Measurements from ENCODE around the gene CDS2.
A peak's percentile ranks its signal among the peaks of the same experiment; 100 is the strongest.

Gene CDS2

GRCh38 chr20:5212907-5213487 lies 86.2 kb downstream of the CDS2 start:
- DNase-seq (ENCODE audit: low spot score), result no peak

DNA sequence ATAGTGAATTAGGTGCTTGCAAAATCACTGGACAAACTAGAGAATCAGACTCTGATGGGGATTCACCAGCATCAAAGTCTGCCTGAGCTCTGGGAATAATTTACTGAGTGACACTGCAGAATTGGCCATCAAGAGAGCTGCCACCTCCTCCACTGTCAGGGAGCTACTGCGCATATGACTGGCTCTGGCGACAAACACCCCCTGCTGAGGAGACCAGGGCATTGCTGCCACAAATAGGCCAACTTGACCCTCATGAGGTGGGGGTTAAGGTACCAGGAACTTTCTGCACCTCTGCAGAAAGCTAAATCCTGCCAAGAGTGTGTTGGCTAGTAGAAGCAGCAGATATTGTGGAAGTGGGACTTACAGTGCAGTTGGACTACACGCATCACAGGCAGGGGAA lies 88.0 kb downstream of the CDS2 start:
- no peak for DNase-seq (ENCODE audit: low spot score)

DNA sequence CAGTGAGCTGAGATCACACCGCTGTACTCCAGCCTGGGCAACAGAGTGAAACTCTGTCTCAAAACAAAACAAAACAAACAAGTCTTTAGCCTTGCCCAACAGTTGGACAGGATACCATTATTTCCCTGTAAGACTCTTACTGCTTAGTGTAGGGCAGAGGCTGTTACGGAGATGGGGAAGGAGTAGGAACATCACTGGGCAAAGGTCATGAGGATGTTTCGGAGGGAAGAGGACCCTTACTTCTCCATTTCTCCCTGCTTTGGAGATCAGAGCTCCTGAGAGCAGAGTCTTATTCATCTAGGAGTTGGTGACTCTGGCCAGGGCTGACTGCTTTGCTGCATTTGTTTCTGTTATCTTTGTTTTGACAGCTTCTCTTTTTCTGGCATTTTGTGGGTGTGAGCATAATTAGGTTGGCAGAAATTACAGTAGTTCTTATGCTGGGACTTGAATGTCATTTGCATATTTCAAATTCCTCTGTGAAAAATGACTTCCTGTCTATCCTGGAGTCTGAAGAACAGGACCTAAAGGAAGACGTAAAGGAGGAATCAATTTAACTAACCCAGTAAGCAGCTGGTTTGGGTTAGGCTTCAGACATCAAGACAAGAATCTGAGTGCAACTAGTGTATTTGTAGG lies 89.0 kb downstream of the CDS2 start:
- DNase-seq (ENCODE audit: low spot score), result no peak

GRCh38 chr20:5216663-5217062 lies 89.9 kb downstream of the CDS2 start:
- no peak for DNase-seq (ENCODE audit: low spot score)

- DNase-seq (ENCODE audit: low spot score), result no peak
Measured at GRCh38 chr20:5217616-5218015, 90.8 kb downstream of the CDS2 start.

DNA sequence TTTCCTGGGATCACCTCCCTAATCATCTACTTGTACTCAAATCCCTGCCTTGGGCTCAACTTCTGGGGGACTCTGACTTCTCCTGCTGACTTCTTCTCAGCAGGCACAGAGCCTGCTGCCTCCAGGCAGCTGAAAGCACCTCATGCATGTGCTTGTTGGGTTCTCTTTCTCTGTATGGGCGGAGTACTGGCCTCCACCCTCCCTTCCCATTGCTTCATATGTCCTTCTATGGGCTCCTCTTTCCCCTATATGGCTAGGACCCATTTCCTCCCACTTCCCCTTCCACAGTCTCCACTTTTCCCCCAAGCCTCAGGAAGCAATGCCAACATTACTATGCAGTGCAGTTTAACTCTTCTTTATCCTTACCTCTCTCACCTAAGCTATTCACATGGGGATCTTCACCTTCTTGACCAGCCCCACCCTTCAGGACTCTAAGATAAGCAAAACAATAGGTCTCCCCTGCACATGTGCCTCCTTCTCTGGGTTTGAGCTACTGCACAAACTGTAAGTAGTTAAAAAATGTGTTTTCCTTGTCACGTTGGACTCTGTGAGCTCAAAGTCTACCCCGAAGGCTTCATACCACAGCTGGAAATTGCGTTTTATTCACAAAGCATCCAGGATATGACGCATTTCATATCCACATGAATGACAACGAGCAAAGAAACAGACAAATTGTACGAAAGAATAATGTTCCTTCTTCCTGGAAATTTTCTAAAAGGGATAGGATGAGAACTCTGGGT lies 93.7 kb downstream of the CDS2 start:
- DNase-seq (ENCODE audit: low spot score), result no peak

- no peak for DNase-seq (ENCODE audit: low spot score)
Measured at GRCh38 chr20:5221061-5221430, 94.2 kb downstream of the CDS2 start.

- DNase-seq (ENCODE audit: low spot score), result peak; percentile 65
Measured at GRCh38 chr20:5222919-5223634, 96.3 kb downstream of the CDS2 start.

DNA sequence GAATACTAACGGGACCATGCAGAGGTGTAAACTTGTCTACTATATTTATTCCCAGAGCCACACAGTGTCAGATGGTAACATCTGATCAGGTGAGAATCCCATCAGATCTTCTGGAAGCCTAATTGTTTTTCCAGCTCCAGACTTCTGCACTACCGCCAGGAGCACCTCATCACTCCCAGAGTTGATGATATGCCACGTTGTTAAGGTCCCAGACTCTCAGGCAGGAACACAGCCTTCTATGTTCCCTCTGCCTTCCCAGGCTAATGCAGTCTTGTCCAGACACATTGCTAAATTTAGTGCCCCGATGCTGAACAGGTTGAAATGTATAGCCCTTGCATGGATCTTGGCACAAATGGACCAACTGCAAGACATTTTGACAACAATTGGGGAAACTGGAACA lies 103.7 kb downstream of the CDS2 start:
- DNase-seq (ENCODE audit: low spot score), result no peak

- no peak for DNase-seq (ENCODE audit: low spot score)
Measured at GRCh38 chr20:5234158-5234557, 107.3 kb downstream of the CDS2 start.

DNA sequence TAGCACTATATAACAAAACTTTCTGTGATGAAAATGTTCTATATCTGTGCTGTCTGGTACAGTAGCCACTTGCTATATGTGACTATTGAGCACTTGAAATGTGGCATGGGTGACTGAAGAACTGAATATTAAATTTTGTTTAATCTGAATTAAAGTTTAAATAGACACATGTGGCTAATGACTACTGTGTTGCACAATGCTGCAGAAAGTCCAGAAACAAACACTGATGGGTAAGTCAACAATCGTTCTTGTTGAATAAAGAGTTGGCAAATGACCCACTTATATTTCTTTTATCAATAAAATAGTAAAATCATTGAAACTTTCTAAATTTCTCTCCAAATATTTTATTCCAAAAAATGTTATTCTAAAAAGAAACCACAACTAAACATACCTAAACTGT lies 108.2 kb downstream of the CDS2 start:
- DNase-seq (ENCODE audit: low spot score), result no peak

All from kidney tubule cell (primary cell).